ENCODE results near the gene HORMAD2.

Gene HORMAD2

DNA sequence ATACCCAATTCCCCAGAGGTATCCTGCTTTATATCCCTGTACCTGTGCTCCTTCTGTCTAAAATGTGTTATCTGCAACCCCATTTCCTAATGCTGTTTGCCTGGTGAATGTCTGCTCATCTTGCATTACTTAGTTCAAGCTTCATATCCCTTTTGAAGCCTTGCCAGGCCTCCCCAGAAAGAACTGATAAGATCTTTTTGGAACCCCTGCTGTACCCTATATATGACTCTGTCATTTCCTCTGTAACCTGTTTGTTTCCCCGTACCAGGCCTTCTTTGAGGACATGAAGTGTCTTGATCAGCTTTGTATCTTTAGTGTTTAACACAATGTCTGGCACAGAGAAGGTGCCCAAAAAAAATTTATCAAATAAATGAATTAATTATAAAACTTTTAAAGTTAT is 88.7 kb downstream of the HORMAD2 start:
- DNase-seq (ENCODE audit: low spot score), result no peak

- DNase-seq (ENCODE audit: low spot score), result no peak
Measured at GRCh38 chr22:30170129-30170528, 89.9 kb downstream of the HORMAD2 start.

- no peak for DNase-seq (ENCODE audit: low spot score)
Measured at GRCh38 chr22:30171008-30171407, 90.7 kb downstream of the HORMAD2 start.

DNA sequence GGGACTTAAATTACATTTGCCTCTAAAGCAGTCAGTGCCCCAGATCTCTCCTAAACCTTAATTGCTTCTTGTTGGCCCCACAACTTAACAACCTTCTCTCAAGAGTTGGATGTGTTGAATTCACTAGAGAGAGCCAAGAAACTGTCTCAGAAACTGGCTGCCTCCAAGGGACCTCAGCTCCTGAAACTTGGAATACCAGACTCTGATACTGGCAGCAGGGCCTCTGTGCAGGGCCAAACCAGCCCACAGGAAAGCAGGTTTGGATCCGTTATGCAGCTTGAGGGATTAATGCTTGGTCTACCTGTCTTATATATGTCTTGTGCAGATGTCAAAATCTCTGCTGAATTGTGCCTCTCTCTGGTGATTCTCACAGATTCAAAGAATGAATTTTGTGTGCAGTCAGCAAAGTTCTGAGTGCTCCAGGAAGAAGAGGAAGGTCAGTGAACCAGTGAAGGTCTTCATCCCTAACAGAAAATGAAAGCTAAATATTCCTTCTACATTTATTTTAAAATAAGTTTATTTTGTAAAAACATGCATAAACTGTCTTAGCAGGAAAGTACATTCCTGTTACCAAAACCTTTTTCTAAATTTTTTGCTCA is 95.5 kb downstream of the HORMAD2 start:
- DNase-seq (ENCODE audit: low spot score), result no peak

DNA sequence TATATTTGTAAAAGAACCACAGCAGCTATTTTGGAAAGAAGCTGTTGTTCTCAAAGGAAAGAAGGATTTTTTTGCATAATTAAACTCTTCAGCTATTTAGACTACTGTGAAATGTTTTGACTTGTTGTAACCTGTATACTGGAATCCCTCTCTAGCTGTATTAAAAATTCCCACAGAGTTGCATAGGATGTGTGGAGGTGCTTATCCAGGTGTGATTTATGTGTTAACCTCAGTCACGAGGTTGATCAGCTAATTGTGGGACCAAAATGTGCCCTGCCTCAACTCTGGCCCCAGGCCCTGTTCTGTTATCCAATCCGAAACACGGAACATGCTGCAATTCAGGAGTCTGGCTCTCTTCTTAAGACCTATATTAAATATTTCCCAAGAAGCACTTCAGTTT is 96.2 kb downstream of the HORMAD2 start:
- no peak for DNase-seq (ENCODE audit: low spot score)

- no peak for DNase-seq (ENCODE audit: low spot score)
Measured at GRCh38 chr22:30178181-30179126, 98.2 kb downstream of the HORMAD2 start.

DNA sequence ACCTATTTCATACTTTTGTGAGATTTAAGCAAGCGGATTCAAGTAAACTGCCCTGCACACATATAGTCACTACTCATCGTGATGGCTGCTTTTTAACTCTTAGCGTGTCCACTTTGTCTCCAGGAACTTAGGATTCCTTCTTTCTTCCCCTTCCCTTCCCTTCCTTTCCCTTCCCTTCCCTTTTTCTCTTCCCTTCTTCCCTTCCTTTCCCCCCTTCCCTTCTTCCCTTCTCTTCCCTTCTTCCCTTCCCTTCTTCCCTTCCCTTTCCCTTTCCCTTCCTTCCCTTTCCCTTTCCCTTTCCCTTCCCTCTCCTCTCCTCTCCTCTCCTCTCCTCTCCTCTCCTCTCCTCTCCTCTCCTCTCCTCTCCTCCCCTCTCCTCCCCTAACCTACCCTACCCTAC is 100.4 kb downstream of the HORMAD2 start:
- no peak for DNase-seq (ENCODE audit: low spot score)

DNA sequence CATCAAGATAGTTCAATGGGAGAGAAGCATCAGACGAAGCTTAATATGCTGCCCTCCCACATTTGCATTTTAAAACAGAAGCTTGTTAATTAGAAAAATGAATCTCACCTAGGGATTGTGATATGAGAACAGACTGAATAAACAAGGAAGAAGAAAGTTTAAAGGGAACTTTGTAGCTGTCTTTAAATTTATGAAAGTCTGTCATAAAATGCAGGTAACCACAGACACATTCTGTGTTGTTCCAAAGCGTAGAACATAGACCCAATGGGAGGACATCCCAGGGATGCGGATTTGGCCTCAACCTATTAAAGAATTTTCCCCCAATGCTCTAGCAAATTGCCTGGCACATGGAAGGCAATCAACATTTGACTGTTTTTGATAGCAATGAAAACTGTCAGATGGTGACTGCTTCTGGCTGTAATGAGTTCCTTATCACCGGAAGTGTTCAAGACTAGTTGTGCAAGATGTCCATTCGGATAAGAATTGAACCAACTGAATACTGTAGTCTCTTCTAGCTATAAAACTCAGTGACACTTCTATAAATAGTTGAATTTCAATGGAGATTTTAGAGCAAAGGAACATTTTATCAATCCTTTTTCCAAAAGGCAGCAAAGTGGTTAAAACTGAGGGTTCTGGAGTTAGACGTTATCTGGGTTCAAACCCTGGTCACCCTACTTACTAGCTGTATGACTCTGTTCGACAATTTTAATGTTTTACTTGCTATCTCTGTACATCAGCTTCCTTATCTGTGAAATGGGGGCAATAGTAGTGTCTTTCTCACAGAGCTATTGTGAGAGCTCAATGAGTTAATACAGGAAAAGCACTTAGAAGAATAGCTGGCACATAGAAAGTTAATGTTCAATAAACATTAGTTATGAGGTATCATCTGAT is 101.4 kb downstream of the HORMAD2 start:
- no peak for DNase-seq (ENCODE audit: low spot score)

DNA sequence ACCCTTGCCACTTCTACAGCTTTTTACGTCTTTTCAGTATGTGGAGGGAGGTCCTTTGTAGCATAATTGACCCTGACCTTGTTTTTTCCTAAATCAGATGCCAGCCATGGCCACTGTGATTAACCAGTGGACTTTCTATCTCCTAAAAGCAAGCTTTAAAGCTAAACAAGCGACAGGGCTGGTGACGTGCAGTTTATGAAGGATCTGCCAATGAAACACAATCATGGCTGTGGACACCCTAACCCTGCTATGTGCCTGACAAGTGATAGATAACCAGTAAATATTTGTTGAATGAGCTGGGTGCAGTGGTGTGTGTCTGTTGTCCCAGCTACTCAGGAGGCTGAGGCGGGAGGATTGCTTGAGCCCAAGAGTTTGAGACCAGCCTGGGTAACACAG is 102.1 kb downstream of the HORMAD2 start:
- no peak for DNase-seq (ENCODE audit: low spot score)

DNA sequence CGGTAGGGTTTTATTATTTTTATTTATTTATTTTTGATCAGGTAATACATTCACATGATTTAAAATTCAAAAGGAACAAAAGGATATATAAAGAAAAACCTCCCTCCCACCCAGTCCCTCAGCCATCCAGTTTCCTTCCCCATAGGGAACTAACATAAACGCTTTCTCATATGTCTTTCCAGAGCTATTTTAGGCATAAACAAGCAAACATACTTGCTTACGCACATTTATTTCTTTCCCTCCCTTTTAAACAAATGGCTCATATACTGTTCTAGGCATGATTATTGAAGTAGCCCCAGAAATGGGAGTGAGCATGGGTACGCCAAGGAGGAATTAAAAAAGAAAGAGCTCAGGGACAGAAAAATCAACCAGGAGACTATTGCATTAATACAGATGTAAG is 102.6 kb downstream of the HORMAD2 start:
- no peak for DNase-seq (ENCODE audit: low spot score)

DNA sequence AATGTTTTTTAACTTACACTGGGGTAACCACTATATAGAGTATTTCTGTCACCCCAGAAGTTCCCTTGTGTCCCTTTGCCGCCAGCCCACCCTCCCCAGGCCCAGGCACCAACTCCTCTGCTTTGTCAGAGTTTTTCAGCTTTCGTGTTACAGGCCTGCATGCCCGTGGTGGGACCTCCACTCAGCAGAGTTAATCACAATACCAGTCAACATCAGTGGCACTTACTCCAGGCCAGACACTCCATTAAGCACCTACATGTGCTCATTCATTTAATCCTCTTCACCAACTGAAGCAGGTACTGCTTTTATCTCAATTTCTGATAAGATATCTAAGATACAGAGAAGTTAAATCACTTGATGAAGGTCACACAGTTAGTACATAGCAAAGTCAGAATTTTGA is 103.0 kb downstream of the HORMAD2 start:
- no peak for DNase-seq (ENCODE audit: low spot score)

GRCh38 chr22:30183861-30184278 is 103.6 kb downstream of the HORMAD2 start:
- no peak for DNase-seq (ENCODE audit: low spot score)

DNA sequence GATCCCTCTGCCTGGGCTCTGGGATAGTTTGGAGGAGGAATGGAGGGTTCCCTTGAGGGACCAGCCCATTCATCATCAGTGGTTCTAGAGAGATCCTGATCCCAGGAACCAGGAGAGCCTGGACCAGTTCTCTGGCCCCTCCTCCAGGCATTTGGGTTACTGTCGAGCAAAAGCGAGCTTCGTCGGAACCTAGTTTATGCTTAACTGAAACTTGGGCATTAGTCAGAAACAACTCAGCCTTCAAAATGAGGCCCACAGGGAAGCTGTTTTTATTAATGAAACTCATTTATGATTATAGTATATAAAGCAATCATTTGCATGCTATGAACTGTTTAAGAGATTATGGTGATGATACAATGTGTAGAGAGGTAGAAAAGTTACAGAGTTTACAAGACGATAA is 104.9 kb downstream of the HORMAD2 start:
- DNase-seq (ENCODE audit: low spot score), result no peak

- DNase-seq (ENCODE audit: low spot score), result no peak
Measured at GRCh38 chr22:30185549-30185948, 105.3 kb downstream of the HORMAD2 start.

DNA sequence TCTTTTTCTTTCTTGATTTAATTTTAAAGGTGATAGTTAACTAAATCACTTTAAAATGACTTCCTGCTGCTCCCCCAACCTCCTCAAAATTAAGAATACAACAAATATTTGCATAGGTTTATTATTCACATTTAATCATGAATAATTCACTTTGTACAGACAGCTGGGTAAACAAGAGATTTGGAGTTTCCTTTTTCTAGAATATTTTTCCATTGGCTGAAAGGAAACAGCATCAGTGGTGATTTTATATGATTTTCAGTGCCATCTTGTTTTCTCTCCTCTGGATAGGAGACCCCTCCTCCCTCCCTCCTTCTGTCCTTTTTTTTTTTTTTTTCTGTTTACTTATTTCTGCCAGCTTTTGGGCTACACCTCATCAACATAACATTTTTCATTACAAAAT is 105.8 kb downstream of the HORMAD2 start:
- DNase-seq (ENCODE audit: low spot score), result no peak

- DNase-seq (ENCODE audit: low spot score), result no peak
Measured at GRCh38 chr22:30186510-30186909, 106.2 kb downstream of the HORMAD2 start.

- DNase-seq (ENCODE audit: low spot score), result no peak
Measured at GRCh38 chr22:30187094-30187493, 106.8 kb downstream of the HORMAD2 start.

DNA sequence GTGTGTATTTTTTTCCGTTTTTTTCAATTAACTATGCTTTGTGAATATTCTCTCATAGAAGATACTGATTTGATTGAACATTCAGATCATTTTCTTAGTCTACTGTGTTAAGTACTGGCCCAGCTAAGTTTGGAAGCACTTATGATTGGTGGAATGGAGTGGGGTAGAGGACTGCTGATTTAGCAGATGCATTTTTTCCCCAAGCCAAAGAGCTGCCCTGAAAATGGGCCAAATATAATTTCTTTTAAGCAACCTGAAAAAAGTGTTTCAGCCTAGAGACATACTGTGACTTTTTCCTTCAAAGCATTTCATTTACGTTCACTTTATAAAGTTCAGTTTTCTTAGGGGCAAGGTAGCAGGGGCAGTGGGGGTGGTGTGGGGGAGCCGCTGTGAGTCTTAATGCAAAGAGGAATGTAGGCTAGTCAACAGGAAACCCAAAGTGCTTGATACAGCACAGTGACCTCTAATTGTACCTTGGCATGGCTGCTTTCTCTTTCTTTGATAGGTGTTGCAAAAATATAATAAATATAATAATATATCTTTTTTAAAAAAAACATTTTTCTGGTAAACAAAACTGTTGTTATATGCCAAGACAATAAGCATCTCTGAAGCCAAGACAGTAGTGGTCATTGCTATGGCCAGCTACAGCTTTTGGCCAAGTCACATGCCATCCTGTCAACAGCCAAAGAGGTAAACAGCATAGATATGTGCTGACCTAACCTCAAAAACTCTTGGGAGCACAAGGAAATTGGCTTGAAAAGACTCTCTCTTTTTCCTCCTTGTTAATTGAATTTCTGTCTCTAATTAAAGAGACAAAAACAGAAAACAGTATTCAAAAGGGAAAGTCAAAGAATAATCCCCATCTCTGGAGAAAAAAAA is 107.5 kb downstream of the HORMAD2 start:
- no peak for DNase-seq (ENCODE audit: low spot score)

DNA sequence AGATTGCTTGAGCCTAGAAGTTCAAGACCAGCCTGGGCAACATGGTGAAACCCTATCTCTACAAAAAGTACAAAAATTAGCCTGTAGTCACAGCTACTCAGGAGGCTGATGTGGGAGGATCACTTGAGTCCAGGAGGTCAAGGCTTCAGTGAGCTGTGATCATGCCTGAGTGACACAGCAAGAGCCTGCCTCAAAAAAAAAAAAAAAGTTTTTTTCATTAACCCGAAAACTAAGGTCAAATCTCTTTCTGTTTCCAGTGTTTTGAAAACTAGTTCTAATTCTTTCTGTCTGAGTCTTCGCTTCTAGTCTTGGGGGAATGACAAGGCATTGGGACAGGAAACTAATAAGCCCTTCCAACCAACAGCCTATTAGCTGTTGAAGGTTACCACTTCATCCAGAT is 108.6 kb downstream of the HORMAD2 start:
- no peak for DNase-seq (ENCODE audit: low spot score)

DNA sequence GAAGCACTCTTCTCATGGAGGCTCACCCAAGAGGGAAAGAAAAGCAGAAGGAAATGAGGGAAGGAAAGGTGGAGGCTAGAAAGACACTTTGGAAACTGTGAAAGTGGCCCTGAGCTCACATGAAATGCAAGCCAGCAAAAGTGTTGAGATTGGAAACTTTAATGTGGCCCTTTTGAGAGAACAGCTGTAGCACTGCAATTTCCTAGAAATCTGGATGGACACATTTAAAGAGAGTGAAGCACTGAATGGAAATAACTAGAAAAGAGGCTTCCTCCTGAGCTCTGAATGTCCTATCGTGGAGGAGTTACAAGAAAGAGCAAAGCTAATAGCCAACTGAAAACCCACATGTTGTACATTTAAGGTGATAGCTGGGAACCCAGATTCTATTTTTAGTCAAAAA is 110.3 kb downstream of the HORMAD2 start:
- DNase-seq (ENCODE audit: low spot score), result no peak

DNA sequence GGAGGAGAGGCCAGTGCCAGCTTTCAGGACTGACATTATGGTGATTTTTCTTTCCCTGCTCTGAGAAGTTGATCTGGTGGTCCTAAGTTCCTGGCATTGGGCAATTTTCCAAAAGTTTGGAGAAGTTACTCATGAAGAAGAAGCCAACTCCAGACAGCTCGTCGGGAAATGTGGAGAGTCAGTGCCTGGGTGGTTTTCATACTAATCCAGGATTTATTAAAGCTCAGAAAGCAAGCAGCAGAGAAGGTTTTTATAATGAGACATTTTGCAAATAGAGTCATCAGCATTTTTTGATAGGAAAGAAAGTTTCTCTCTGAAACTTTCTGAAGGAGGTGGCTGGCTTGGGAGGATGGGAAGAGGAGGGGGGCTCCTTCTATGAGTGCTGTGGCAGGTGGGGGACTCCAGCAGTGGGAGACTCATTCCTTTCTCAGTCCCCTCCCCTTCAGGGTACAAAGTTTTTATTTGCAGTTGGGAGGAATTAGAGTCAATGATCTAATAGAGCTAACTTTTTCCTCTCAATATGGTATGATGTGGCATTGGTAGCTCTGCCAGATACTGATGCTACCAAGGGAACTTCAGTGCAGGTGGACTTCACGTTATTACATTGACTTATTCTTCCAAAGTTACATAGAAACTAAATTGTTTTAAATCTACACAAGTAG is 110.9 kb downstream of the HORMAD2 start:
- DNase-seq (ENCODE audit: low spot score), result no peak

All from HuH-7 (cell line).